GM10266 (cell line): ENCODE measurements around the gene FAM120A.

Source experiments
- DNase-seq: peaks from one replicate; pipeline ENCODE4 v3.0.0; 2012; ENCODE audit errors: extremely low spot score
- CTCF ChIP-seq: IDR thresholded peaks from 2 replicates; pipeline ENCODE4 v1.5.1; 2012; ENCODE audit warnings: mild to moderate bottlenecking, low read depth; ENCODE audit not compliant: control insufficient read depth, insufficient read depth; ENCODE audit errors: missing control alignments

FAM120A gene

GRCh38 chr9:93577975-93578682 is 126.6 kb downstream of the FAM120A start:
- DNase-seq: no peak

GRCh38 chr9:93578844-93579243 is 127.4 kb downstream of the FAM120A start:
- no peak for TF ChIP-seq CTCF
- DNase-seq: no peak

More at GRCh38 chr9:93577975-93578682, 126.6 kb downstream of the FAM120A start:
- no peak for TF ChIP-seq CTCF

- no peak for TF ChIP-seq CTCF
- DNase-seq: no peak
Observed at GRCh38 chr9:93579711-93580516, 128.4 kb downstream of the FAM120A start.

- TF ChIP-seq CTCF: no peak
- DNase-seq: no peak
Observed at GRCh38 chr9:93580654-93581380, 129.3 kb downstream of the FAM120A start.

- no peak for DNase-seq
- TF ChIP-seq CTCF: no peak
Observed at GRCh38 chr9:93582115-93582514, 130.6 kb downstream of the FAM120A start.

GRCh38 chr9:93582550-93582949 is 131.1 kb downstream of the FAM120A start:
- TF ChIP-seq CTCF: no peak
- no peak for DNase-seq
